ENCODE results near the gene AGBL1. TPM values are rescaled to one million over a fixed set of nuclear protein-coding genes. Genes with fewer than 3 reads are reported as not detected.

AGBL1 gene
- total and polyA plus RNA-seq, 2 experiments from 2014 or later = not detected

DNA sequence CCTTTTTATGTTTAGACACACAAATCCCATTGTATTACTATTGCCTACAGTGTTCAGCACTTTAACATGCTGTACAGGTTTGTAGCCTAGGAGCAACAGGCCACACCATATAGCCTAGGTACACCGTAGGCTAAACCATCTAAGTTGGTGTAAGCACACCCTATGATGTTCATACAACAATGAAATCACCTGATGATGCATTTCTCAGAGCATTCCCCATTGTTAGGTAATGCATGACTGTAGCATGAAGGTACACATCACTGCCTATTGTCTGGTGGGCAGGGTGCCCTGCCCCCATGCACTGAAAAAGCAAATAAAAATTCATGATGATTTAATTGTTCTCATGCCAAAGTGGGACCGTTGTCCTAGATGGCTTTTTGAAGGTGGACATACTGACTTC is 183.6 kb downstream of the AGBL1 start:
- Histone ChIP-seq H3K27ac (no peak overlapping the region), H4K20me1 (ENCODE audit: insufficient read depth) (no peaks in the 10 kb centered on the region), H3F3A (ENCODE audit: insufficient read depth) (no peaks in the 10 kb centered on the region), H3K9me3 (ENCODE audit: low read depth) (no peaks in the 10 kb centered on the region), H3K9ac (no peak overlapping the region), H3K36me3 (ENCODE audit: low read depth) (no peaks in the 10 kb centered on the region), H3K4me1 (ENCODE audit: insufficient read depth) (no peaks in the 10 kb centered on the region), H3K4me3 (no peak overlapping the region), H3K9me2 (ENCODE audit: insufficient read depth) (no peaks in the 10 kb centered on the region), H3K4me2 (ENCODE audit: unreplicated experiment) (no peak overlapping the region), H2AFZ (no peak overlapping the region), H3K27me3 (replicated peaks; ENCODE audit: insufficient read depth) (no peaks in the 10 kb centered on the region), H3K79me2 (ENCODE audit: insufficient read depth) (no peaks in the 10 kb centered on the region)
- no peak for DNase-seq
- TF ChIP-seq EZH2phosphoT487 (IDR thresholded peaks at IDR 0.05; ENCODE audit: insufficient read depth, low read depth) (no peak), EZH2 (IDR thresholded peaks at IDR 0.05; ENCODE audit: insufficient read depth, poor library complexity, severe bottlenecking) (no peak)
- in situ Hi-C loops (cut with MboI) = no loop called here
- 14 to 15% methylated on average over 2 of the region's 2 CpGs for WGBS, 2 experiments (ENCODE audit: low coverage in 1 of 2, low lambda C conversion rate in 2 of 2, missing lambda C conversion rate in 2 of 2)

DNA sequence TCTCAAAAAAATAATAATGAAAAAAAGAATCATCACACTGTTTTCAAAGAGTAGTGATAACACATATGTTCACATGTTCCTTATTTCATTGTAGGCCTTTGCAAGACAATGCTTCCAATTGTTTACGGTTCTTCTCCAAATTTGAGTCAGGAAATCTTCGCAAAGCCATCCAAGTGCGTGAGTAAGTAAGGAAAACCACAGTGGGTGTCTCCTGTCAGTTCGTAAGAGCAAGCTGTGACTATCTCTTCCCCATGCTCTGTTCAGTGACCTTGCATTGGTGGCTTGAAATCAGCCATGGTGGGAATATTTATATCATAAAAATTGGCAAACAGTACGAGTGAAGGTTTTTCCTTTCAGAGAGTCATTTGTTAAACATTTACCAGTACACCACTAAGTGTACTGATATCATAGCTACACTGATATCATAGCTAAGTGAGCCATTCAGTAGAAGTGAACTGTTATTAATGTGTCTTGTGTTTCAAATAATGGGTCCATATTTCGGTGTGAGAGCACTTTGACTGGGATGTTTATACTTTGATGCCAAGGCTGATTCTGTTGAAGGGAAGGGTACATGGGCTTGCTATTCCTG is 187.3 kb downstream of the AGBL1 start:
- H3K4me1 ChIP-seq (ENCODE audit: insufficient read depth) = no peaks in the 10 kb centered on the region
- no peak overlapping the region for H3K4me3 ChIP-seq
- no peak overlapping the region for H2AFZ ChIP-seq
- TF ChIP-seq EZH2 (IDR thresholded peaks at IDR 0.05; ENCODE audit: insufficient read depth, poor library complexity, severe bottlenecking) (no peak), EZH2phosphoT487 (IDR thresholded peaks at IDR 0.05; ENCODE audit: insufficient read depth, low read depth) (no peak)
- H3K4me2 ChIP-seq (ENCODE audit: unreplicated experiment) = no peak overlapping the region
- H3F3A ChIP-seq (ENCODE audit: insufficient read depth) = no peaks in the 10 kb centered on the region
- in situ Hi-C loops (cut with MboI) = no loop called here
- no peaks in the 10 kb centered on the region for H3K27me3 ChIP-seq (replicated peaks; ENCODE audit: insufficient read depth)
- H3K9ac ChIP-seq = no peak overlapping the region
- no peaks in the 10 kb centered on the region for H3K36me3 ChIP-seq (ENCODE audit: low read depth)
- H3K9me2 ChIP-seq (ENCODE audit: insufficient read depth) = no peaks in the 10 kb centered on the region
- H3K27ac ChIP-seq = no peak overlapping the region
- H4K20me1 ChIP-seq (ENCODE audit: insufficient read depth) = no peaks in the 10 kb centered on the region
- WGBS, 2 experiments (ENCODE audit: low coverage in 1 of 2, low lambda C conversion rate in 2 of 2, missing lambda C conversion rate in 2 of 2) = 23 to 26% methylated on average over 6 of the region's 6 CpGs
- no peaks in the 10 kb centered on the region for H3K79me2 ChIP-seq (ENCODE audit: insufficient read depth)
- no peak for DNase-seq
- no peaks in the 10 kb centered on the region for H3K9me3 ChIP-seq (ENCODE audit: low read depth)

DNA sequence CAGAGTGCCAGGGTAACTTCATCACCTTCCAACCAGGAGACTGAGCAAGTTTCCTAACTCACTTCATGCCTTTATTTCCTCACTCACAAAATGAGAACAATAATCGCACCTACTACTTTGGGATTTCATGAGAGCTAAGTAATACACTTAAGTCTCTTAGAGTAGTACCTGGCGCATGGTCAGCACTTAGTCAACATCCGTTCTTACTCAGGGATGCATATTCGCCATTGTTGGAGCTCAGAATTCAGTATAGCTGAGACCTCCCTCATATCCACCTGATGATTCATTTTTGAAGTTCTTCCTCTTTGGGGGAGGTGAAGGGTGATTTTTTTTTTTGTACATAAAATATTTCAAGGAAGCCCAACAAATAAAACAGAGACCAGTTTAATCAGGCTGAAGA is 188.2 kb downstream of the AGBL1 start:
- Histone ChIP-seq H3K9me3 (ENCODE audit: low read depth) (no peaks in the 10 kb centered on the region), H4K20me1 (ENCODE audit: insufficient read depth) (no peaks in the 10 kb centered on the region), H3K27me3 (replicated peaks; ENCODE audit: insufficient read depth) (no peaks in the 10 kb centered on the region), H3K9me2 (ENCODE audit: insufficient read depth) (no peaks in the 10 kb centered on the region), H2AFZ (no peak overlapping the region), H3F3A (ENCODE audit: insufficient read depth) (no peaks in the 10 kb centered on the region), H3K4me3 (no peak overlapping the region), H3K4me2 (ENCODE audit: unreplicated experiment) (no peak overlapping the region), H3K36me3 (ENCODE audit: low read depth) (no peaks in the 10 kb centered on the region), H3K9ac (no peak overlapping the region), H3K27ac (no peak overlapping the region), H3K79me2 (ENCODE audit: insufficient read depth) (no peaks in the 10 kb centered on the region), H3K4me1 (ENCODE audit: insufficient read depth) (no peaks in the 10 kb centered on the region)
- in situ Hi-C loops (cut with MboI) = no loop called here
- TF ChIP-seq EZH2phosphoT487 (IDR thresholded peaks at IDR 0.05; ENCODE audit: insufficient read depth, low read depth) (no peak), EZH2 (IDR thresholded peaks at IDR 0.05; ENCODE audit: insufficient read depth, poor library complexity, severe bottlenecking) (no peak)
- no peak for DNase-seq
- WGBS, 2 experiments (ENCODE audit: low coverage in 1 of 2, low lambda C conversion rate in 2 of 2, missing lambda C conversion rate in 2 of 2) = 31 to 40% methylated on average over 4 of the region's 4 CpGs

DNA sequence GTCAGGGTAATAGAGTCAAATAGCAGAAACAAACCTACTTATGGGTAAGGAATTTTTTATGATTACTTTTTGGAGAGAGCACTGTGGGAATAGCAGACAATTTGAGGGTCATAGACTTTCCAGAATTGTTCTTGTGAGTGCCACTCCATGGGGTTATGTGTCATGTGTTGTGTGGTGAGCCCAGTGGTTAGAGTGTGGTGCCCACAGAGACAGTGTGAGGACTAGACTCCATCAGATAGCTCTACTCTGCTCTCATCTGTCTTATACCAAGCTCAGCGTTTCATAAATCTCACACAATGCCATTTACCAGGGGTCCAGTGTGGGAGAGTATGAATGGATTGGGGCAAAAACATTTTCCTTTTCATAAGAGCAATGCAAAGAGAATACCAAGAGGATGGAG is 188.9 kb downstream of the AGBL1 start:
- no peak for DNase-seq
- no peak for TF ChIP-seq EZH2phosphoT487 (IDR thresholded peaks at IDR 0.05; ENCODE audit: insufficient read depth, low read depth)
- no peak for TF ChIP-seq EZH2 (IDR thresholded peaks at IDR 0.05; ENCODE audit: insufficient read depth, poor library complexity, severe bottlenecking)
- Histone ChIP-seq H3K27me3 (replicated peaks; ENCODE audit: insufficient read depth) (no peaks in the 10 kb centered on the region), H3K27ac (no peak overlapping the region), H3K36me3 (ENCODE audit: low read depth) (no peaks in the 10 kb centered on the region), H4K20me1 (ENCODE audit: insufficient read depth) (no peaks in the 10 kb centered on the region), H3K9me2 (ENCODE audit: insufficient read depth) (no peaks in the 10 kb centered on the region), H3K79me2 (ENCODE audit: insufficient read depth) (no peaks in the 10 kb centered on the region), H3K4me2 (ENCODE audit: unreplicated experiment) (no peak overlapping the region), H3K4me3 (no peak overlapping the region), H3K9me3 (ENCODE audit: low read depth) (no peaks in the 10 kb centered on the region), H3F3A (ENCODE audit: insufficient read depth) (no peaks in the 10 kb centered on the region), H3K4me1 (ENCODE audit: insufficient read depth) (no peaks in the 10 kb centered on the region), H2AFZ (no peak overlapping the region), H3K9ac (no peak overlapping the region)
- WGBS, 2 experiments (ENCODE audit: low coverage in 1 of 2, low lambda C conversion rate in 2 of 2, missing lambda C conversion rate in 2 of 2) = 14 to 27% methylated on average over 1 of the region's 1 CpG
- in situ Hi-C loops (cut with MboI) = no loop called here

DNA sequence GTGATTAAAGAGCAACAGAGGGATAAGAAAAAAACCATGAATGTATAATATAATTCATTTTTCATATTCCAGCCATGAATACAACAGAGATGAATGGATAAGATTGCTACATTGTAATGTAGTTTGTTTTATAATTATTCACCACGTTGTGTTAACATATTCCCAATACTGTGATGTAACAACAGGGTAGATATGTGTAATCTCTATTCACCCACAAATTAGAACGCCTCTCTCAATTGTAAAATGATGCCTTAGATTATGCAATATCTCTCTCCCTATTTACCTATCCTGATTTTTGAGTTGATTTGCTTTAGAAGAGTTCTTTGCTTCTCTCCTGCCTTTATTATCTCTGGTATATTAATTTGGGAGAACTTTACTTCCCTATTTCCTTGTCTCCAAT is 193.6 kb downstream of the AGBL1 start:
- Histone ChIP-seq H3F3A (ENCODE audit: insufficient read depth) (no peaks in the 10 kb centered on the region), H3K4me3 (no peak overlapping the region), H3K9me3 (ENCODE audit: low read depth) (no peaks in the 10 kb centered on the region), H3K4me2 (ENCODE audit: unreplicated experiment) (no peak overlapping the region), H3K4me1 (ENCODE audit: insufficient read depth) (no peaks in the 10 kb centered on the region), H4K20me1 (ENCODE audit: insufficient read depth) (no peaks in the 10 kb centered on the region), H3K79me2 (ENCODE audit: insufficient read depth) (no peaks in the 10 kb centered on the region), H3K27ac (no peak overlapping the region), H3K9me2 (ENCODE audit: insufficient read depth) (no peaks in the 10 kb centered on the region), H2AFZ (no peak overlapping the region), H3K36me3 (ENCODE audit: low read depth) (no peaks in the 10 kb centered on the region), H3K9ac (no peak overlapping the region), H3K27me3 (replicated peaks; ENCODE audit: insufficient read depth) (no peaks in the 10 kb centered on the region)
- TF ChIP-seq EZH2 (IDR thresholded peaks at IDR 0.05; ENCODE audit: insufficient read depth, poor library complexity, severe bottlenecking) (no peak), EZH2phosphoT487 (IDR thresholded peaks at IDR 0.05; ENCODE audit: insufficient read depth, low read depth) (no peak)
- in situ Hi-C loops (cut with MboI) = no loop called here
- WGBS, 2 experiments (ENCODE audit: low coverage in 1 of 2, low lambda C conversion rate in 2 of 2, missing lambda C conversion rate in 2 of 2) = 11 to 15% methylated on average over 2 of the region's 2 CpGs
- no peak for DNase-seq

Measured in GM23248 (cell line).